Iris pigment epithelial cell (primary cell): ENCODE data around the gene CD6.

Source experiments
- DNase-seq: peaks from one replicate; pipeline ENCODE4 v3.0.0-alpha.2; 2011; ENCODE audit warnings: low read depth

The CD6 gene

GRCh38 chr11:61026121-61027031 is 54.9 kb downstream of the CD6 start:
- DNase-seq = no peak

- no peak for DNase-seq
These were observed 55.8 kb downstream of the CD6 start for GRCh38 chr11:61027141-61027840.

- DNase-seq = no peak
These were observed 56.8 kb downstream of the CD6 start for GRCh38 chr11:61028135-61028729.

GRCh38 chr11:61032824-61033223 is 61.3 kb downstream of the CD6 start:
- DNase-seq = no peak

GRCh38 chr11:61033417-61033816 is 61.9 kb downstream of the CD6 start:
- DNase-seq = no peak

- DNase-seq = no peak
These were observed 62.6 kb downstream of the CD6 start for GRCh38 chr11:61034111-61034510.

GRCh38 chr11:61034704-61035525 is 63.4 kb downstream of the CD6 start:
- DNase-seq = no peak

GRCh38 chr11:61035526-61035835 is 64.0 kb downstream of the CD6 start:
- no peak for DNase-seq

GRCh38 chr11:61037441-61038093 is 66.1 kb downstream of the CD6 start:
- peak; percentile 64 for DNase-seq

- no peak for DNase-seq
These were observed 68.4 kb downstream of the CD6 start for GRCh38 chr11:61039916-61040315.

- no peak for DNase-seq
These were observed 70.5 kb downstream of the CD6 start for GRCh38 chr11:61041755-61042518.

- no peak for DNase-seq
These were observed 71.1 kb downstream of the CD6 start for GRCh38 chr11:61042537-61042936.

GRCh38 chr11:61042961-61043540 is 71.6 kb downstream of the CD6 start:
- no peak for DNase-seq

GRCh38 chr11:61045271-61045670 is 73.8 kb downstream of the CD6 start:
- DNase-seq = no peak

GRCh38 chr11:61046833-61047232 is 75.4 kb downstream of the CD6 start:
- no peak for DNase-seq

- DNase-seq = no peak
These were observed 77.0 kb downstream of the CD6 start for GRCh38 chr11:61048368-61049062.

- DNase-seq = no peak
These were observed 77.5 kb downstream of the CD6 start for GRCh38 chr11:61049063-61049377.

- DNase-seq = no peak
These were observed 78.4 kb downstream of the CD6 start for GRCh38 chr11:61049859-61050258.

- no peak for DNase-seq
These were observed 80.9 kb downstream of the CD6 start for GRCh38 chr11:61052182-61052972.
